ENCODE data around the gene NPPC.

NPPC gene

GRCh38 chr2:231935207-231935524, 9.0 kb upstream of the NPPC start:
- DNase-seq (ENCODE audit: low read depth): no peak

DNA sequence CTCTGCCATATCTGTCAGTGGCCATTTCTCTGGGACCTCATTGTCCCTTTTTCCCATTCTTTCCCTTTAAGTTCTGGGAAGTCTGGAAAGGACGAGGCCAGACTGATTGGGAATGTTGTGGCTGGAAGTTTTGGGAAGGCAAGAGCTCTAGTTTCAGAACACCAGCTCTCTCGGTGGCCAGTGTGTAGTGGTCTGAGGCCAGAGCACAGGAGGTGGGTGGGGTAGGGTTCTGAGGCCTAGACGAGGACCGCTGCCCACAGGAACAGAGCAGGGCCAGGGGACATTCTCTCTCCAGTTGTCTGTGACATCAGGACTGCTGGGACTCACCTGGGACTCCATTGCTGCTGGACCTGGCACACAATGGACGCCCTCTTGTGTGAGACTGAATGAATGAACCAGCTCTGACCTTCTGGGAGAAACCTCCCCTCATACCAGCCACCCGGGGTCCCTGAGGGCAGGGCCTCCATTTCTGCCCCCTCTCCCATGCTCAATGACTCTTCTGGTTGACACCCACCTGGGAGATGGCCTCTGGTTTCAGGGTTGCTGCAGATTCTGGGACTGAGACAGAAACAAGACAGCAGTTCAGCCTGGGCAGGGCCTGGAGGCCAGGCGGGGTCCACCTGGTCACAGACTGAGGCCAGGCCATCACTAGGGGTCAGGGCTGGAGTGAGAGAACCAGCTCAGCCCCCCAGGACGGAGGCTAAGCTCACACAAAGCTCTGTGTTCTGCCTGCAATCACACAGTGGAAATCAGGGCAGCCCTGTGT, 8.4 kb upstream of the NPPC start:
- no peak for DNase-seq (ENCODE audit: low read depth)

DNA sequence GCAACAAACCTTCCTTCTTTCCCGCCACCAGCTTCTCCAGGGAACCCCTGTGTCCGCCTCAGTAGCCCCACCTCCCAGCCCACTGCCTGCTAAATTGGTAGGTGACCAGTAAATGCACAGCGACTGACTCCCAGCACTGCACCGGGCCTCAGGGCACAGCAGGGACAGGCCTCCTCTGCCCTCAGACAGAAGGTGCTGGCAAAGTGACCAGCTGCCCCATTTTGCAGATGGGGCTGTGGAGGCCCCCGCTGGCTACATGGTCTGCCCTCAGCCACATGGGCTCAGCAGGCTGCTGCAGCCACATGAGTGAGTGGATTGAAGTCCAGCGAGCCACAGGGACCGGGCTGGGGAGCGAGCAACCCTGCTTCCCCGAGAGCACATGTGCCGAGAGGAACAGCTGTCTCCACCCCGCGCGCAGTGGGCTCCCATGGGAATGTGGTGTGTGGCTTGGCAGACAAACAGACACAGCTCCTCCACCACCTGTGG, 7.8 kb upstream of the NPPC start:
- DNase-seq (ENCODE audit: low read depth): no peak

GRCh38 chr2:231932985-231933915, 7.1 kb upstream of the NPPC start:
- no peak for DNase-seq (ENCODE audit: low read depth)

- DNase-seq (ENCODE audit: low read depth): no peak
Measured at GRCh38 chr2:231932711-231932970, 6.4 kb upstream of the NPPC start.

DNA sequence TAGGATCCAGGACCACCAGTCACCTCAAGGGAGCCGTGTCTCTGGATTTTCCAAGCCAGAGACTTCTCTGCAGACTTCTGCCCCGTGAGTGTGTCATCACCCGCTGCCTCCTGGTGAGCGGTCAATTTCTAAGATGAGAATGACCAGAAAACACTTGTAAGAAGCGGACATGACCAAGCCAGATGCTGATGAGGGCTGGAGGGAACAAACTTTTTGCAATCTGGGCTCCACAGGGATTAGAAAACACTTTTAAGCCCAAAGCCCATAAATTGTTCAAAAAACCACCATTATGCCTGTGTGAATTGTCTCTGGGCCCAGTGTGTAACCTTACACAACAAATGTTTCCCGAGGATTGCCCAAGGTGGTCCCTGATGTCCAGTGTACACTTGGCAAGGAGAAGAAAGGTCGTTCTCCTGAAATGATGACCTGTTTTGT, 5.3 kb upstream of the NPPC start:
- no peak for DNase-seq (ENCODE audit: low read depth)

DNA sequence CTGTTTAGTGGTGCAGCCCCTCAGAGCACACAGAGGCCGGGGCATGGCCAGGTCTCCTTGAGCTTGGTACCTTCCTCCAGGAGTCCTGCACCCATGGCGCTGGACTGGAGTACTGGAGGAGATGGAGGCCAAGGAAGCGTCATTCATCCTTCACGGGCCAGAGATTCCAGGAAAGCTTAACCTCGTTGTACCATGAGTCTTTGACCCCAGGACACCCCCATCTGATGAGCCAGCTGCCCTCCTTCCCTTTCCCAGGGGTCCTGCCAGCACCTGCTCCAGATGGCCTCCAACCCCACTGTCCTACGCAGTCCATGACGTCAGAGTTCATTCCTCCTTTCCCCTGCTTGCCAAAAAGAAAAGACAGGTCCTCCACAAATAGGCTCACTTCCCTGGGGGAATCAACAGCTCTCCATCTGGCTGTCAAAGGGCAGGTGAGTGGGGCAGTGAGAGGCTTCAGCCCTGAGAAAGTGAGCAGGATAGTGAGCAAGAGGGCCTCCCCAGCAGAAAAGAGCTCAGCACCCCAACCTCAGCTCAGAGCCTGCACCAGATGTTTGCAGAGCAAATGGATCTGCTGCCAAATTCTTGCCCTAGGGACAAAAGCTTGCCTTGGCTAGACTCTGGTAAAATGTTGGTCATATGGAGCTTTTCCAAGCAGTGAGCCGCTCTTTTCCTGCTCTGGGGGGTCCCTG, 4.5 kb upstream of the NPPC start:
- DNase-seq (ENCODE audit: low read depth): no peak

- no peak for DNase-seq (ENCODE audit: low read depth)
Measured at GRCh38 chr2:231929961-231930592, 3.9 kb upstream of the NPPC start.

- DNase-seq (ENCODE audit: low read depth): no peak
Measured at GRCh38 chr2:231928901-231929725, 2.9 kb upstream of the NPPC start.

GRCh38 chr2:231928481-231928880, 2.3 kb upstream of the NPPC start:
- no peak for DNase-seq (ENCODE audit: low read depth)

GRCh38 chr2:231927566-231927890, 1.3 kb upstream of the NPPC start:
- DNase-seq (ENCODE audit: low read depth): no peak

GRCh38 chr2:231926761-231927565, 767 bp upstream of the NPPC start:
- no peak for DNase-seq (ENCODE audit: low read depth)

DNA sequence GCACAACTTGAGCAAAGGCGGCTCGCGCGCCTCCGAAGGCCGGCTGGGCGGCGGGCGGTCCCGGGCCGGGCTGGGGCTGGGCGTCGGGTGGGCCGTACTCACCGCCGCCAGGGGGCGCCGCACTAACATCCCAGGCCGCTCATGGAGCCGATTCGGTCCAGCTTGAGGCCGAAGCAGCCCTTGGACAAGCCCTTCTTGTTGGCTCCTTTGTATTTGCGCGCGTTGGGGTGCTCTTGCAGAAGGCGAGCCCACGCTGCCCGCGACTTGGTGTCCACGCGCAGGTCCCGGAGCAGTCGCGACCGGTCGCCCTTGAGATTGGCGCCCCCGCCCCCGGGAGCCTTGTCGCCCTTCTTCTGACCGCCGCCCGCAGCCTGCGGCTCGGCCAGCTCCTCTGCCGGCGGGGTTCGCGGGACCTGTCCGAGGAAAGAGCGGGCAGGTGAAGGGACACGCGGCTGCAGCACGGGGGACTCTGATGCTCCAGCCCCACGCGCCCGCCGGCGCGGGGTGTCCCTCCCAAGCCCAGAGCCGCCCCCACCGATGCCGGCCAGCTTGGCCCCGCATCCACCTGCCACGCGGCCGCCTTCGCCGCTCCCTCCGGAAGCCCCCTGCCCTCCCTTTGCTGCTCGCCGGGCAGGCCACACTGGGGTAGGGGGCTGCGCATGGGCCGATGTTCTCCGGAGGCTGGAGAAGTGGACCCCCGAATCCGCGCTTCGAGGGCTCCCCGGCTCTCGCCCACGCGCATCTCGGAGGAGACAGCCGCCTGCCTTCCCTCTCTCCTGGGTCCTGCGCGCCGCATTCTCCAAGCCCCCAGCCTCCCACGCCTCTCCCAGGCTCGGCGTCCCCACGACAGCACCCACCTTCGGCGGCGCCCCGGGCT, 655 bp downstream of the NPPC start:
- DNase-seq (ENCODE audit: low read depth): peak; percentile 33

GRCh38 chr2:231924889-231925275, 1.3 kb downstream of the NPPC start:
- DNase-seq (ENCODE audit: low read depth): no peak

DNA sequence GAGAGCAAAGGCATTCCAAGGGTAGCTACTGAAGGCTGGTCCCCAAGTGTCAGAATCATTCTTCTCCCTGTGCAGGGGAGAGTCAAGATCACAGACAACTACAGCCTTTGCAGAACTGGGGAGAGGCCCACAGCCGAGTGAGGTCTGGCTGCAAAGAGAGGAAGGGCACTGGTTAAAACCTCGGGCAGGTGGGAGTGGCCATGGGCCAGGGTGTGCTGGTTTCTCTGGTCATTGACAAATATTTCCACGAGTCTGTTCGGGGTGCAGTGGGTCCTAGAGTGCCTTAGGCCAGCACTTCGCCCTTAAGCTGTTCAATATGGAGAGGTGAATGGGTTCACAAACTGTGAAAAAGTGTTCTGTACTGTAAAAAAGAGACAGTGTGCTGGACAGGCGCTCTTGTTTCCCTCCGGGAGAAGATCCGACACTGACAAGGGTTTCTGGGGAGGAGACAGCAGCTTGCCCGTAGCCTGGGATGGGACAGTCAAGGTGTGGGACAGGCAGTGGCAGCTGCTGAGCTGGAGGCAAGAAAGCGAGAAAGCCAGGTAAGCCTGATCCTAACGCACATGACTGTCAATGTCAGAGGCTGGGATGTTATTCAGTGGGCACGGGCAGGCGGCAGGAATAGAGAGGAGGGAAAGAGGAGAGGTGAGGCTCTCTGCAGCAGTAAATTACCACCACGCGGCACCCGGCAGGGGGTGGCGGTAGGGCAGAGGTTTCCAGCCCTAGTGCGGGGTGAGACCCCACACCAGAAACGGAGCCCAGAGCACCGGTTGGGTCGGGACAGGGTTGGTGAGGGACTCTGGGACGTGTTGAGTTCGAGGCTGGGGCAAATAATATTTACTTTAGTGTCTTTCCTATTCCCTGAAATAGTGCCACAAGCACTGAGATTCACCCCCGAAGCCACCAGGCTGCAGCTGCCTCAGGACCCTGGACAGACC, 2.0 kb downstream of the NPPC start:
- DNase-seq (ENCODE audit: low read depth): no peak

- DNase-seq (ENCODE audit: low read depth): no peak
Measured at GRCh38 chr2:231923010-231923344, 3.2 kb downstream of the NPPC start.

GRCh38 chr2:231922311-231923009, 3.7 kb downstream of the NPPC start:
- DNase-seq (ENCODE audit: low read depth): no peak

DNA sequence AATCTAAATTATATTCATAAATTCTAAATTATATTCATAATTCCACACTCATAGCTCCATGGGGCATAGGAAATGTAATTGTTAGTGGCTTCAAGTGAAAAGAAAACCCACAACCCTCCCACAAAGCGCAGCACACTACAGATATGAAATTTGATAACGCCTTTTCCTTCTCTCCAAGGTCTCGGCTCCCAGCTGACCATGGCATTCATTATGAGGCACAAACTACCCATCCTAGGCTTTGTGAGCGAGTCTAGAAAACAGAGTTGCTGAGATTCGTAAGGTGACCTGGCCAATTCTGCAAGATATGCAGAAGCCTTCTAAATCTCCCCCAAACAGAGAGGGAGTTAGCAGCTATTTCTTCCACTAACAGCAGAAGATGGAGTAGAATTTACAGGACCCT, 5.4 kb downstream of the NPPC start:
- DNase-seq (ENCODE audit: low read depth): no peak

Data from HS-5 (cell line).